GM23248 (cell line): ENCODE results near the gene SKI. TPM values are rescaled to one million over a fixed set of nuclear protein-coding genes. Genes with fewer than 3 reads are reported as not detected.

Experiments used
- DNase-seq: peaks from one replicate; pipeline ENCODE4 v3.0.0-alpha.2; 2015
- H2AFZ ChIP-seq: fragments of 200-600 bp; sonication (generic); 2 replicates; pipeline ENCODE4 v1.6.1; 2016; ENCODE audit warnings: antibody characterized with exemption
- H3F3A ChIP-seq: fragments of 200-600 bp; sonication (generic); 2 replicates; pipeline ENCODE4 v1.6.1; 2016; ENCODE audit warnings: mild to moderate bottlenecking, antibody characterized with exemption, mixed run types; ENCODE audit not compliant: insufficient read depth
- H3K27ac ChIP-seq: fragments of 200-600 bp; sonication (generic); 2 replicates; pipeline ENCODE4 v1.5.1; 2016; ENCODE audit warnings: mild to moderate bottlenecking
- H3K27me3 ChIP-seq: fragments of 200-600 bp; sonication (generic); replicated peaks from 2 replicates; pipeline ENCODE4 v1.6.1; 2016; ENCODE audit warnings: mild to moderate bottlenecking; ENCODE audit not compliant: insufficient read depth
- H3K36me3 ChIP-seq: fragments of 200-600 bp; sonication (generic); 2 replicates; pipeline ENCODE4 v1.6.1; 2016; ENCODE audit warnings: low read depth, mild to moderate bottlenecking
- H3K4me1 ChIP-seq: fragments of 200-600 bp; sonication (generic); 2 replicates; pipeline ENCODE4 v1.6.1; 2016; ENCODE audit warnings: mild to moderate bottlenecking; ENCODE audit not compliant: insufficient read depth
- H3K4me2 ChIP-seq: fragments of 200-600 bp; sonication (generic); one replicate; pipeline ENCODE4 v1.6.1; 2016; ENCODE audit warnings: mild to moderate bottlenecking; ENCODE audit not compliant: unreplicated experiment
- H3K4me3 ChIP-seq: fragments of 200-600 bp; sonication (generic); 2 replicates; pipeline ENCODE4 v1.5.1; 2016; ENCODE audit warnings: mild to moderate bottlenecking
- H3K79me2 ChIP-seq: fragments of 200-600 bp; sonication (generic); 2 replicates; pipeline ENCODE4 v1.6.1; 2016; ENCODE audit warnings: mild to moderate bottlenecking; ENCODE audit not compliant: insufficient read depth
- H3K9ac ChIP-seq: fragments of 200-600 bp; sonication (generic); 2 replicates; pipeline ENCODE4 v1.6.1; 2016; ENCODE audit warnings: mild to moderate bottlenecking
- H3K9me2 ChIP-seq: fragments of 200-600 bp; sonication (generic); 2 replicates; pipeline ENCODE4 v1.6.1; 2016; ENCODE audit warnings: mixed run types, mild to moderate bottlenecking, moderate library complexity; ENCODE audit not compliant: insufficient read depth
- H3K9me3 ChIP-seq: fragments of 200-600 bp; sonication (generic); one replicate; pipeline ENCODE4 v1.6.1; 2017; ENCODE audit warnings: low read depth
- H4K20me1 ChIP-seq: fragments of 200-600 bp; sonication (generic); 2 replicates; pipeline ENCODE4 v1.6.0; 2016; ENCODE audit not compliant: insufficient read depth
- EZH2 ChIP-seq: fragments of 200-600 bp; sonication (generic); IDR thresholded peaks from 2 replicates; pipeline ENCODE4 v1.6.1; 2018; ENCODE audit warnings: antibody characterized with exemption, mild to moderate bottlenecking; ENCODE audit not compliant: insufficient read depth, poor library complexity, severe bottlenecking
- EZH2phosphoT487 ChIP-seq: fragments of 200-600 bp; sonication (generic); IDR thresholded peaks from 2 replicates; pipeline ENCODE4 v1.6.1; 2018; ENCODE audit warnings: antibody characterized with exemption, moderate library complexity, mild to moderate bottlenecking, low read depth; ENCODE audit not compliant: insufficient read depth
- WGBS, 2 experiments: methylation state at CpG; one replicate each; pipeline ENCODE4 v1.1.6; 2015 to 2017; ENCODE audit warnings: low lambda C conversion rate in 2 of 2, low coverage in 1 of 2; ENCODE audit errors: missing lambda C conversion rate in 2 of 2; 5-methylcytosine and 5-hydroxymethylcytosine counted together
- in situ Hi-C: fragments of 300-500 bp; cut with MboI; formaldehyde crosslinking; loops from 2 replicates; pipeline ENCODE4 v1.15.0; 2020
- polyA plus RNA-seq: library from polyadenylated mRNA; unstranded; fragments of >200 nt; fragmentation: Nextera tagmentation; extraction: Ambion mirVana; gene quantifications from 2 replicates; pipeline ENCODE4 v1.2.1, GENCODE V29; 2016
- total RNA-seq: library from RNA; depleted of rRNA; stranded (reverse); fragments of >200 nt; shearing (Covaris generic); gene quantifications from 2 replicates; pipeline ENCODE4 v1.2.3, GENCODE V29; 2014

The SKI gene
- total and polyA plus RNA-seq, 2 experiments from 2014 or later = 3.8 to 23.1 TPM

- Histone ChIP-seq H3K4me1 (peaks cover 49% of the 10 kb centered on the region), H3K4me3 (no peak overlapping the region), H3K79me2 (peaks cover 7% of the 10 kb centered on the region; the same call in 1 of the 2 replicates), H4K20me1 (no peaks in the 10 kb centered on the region), H3K9me3 (no peaks in the 10 kb centered on the region), H2AFZ (no peak overlapping the region), H3K9ac (no peak overlapping the region), H3K4me2 (no peak overlapping the region), H3K27ac (no peak overlapping the region), H3K36me3 (no peaks in the 10 kb centered on the region), H3F3A (peaks cover 27% of the 10 kb centered on the region; the same call in 1 of the 2 replicates), H3K27me3 (no peaks in the 10 kb centered on the region), H3K9me2 (no peaks in the 10 kb centered on the region)
- WGBS, 2 experiments = 81 to 83% methylated on average over 10 to 19 of the region's 19 CpGs
- TF ChIP-seq EZH2phosphoT487 (no peak), EZH2 (no peak)
- no peak for DNase-seq
- in situ Hi-C loops = no loop called here
Observed at GRCh38 chr1:2210084-2210653, 17.9 kb upstream of the SKI start.

GRCh38 chr1:2210786-2211185 lies 17.3 kb upstream of the SKI start:
- H3K36me3 ChIP-seq = no peaks in the 10 kb centered on the region
- no peak for DNase-seq
- no peaks in the 10 kb centered on the region for H3K9me3 ChIP-seq
- H3K9me2 ChIP-seq = no peaks in the 10 kb centered on the region
- H3K4me3 ChIP-seq = no peak overlapping the region
- peaks cover 5% of the 10 kb centered on the region; the same call in 1 of the 2 replicates for H3K79me2 ChIP-seq
- H3K4me2 ChIP-seq = no peak overlapping the region
- H4K20me1 ChIP-seq = no peaks in the 10 kb centered on the region
- H2AFZ ChIP-seq = no peak overlapping the region
- WGBS, 2 experiments = 86 to 94% methylated on average over 12 to 13 of the region's 13 CpGs
- no peak for TF ChIP-seq EZH2phosphoT487
- TF ChIP-seq EZH2 = no peak
- no peaks in the 10 kb centered on the region for H3K27me3 ChIP-seq
- in situ Hi-C loops = no loop called here
- peaks cover 27% of the 10 kb centered on the region; the same call in 1 of the 2 replicates for H3F3A ChIP-seq
- peaks cover 49% of the 10 kb centered on the region for H3K4me1 ChIP-seq
- no peak overlapping the region for H3K9ac ChIP-seq
- H3K27ac ChIP-seq = no peak overlapping the region

GRCh38 chr1:2212274-2212531 lies 15.9 kb upstream of the SKI start:
- Histone ChIP-seq H3K9me2 (no peaks in the 10 kb centered on the region), H3F3A (peaks cover 21% of the 10 kb centered on the region; the same call in 1 of the 2 replicates), H3K27me3 (no peaks in the 10 kb centered on the region), H2AFZ (peak overlapping the region; percentile 55; the same call in 1 of the 2 replicates), H3K27ac (peak overlapping the region; percentile 96), H3K4me1 (peaks cover 43% of the 10 kb centered on the region), H3K9me3 (no peaks in the 10 kb centered on the region), H3K4me3 (peak overlapping the region; percentile 43), H3K79me2 (no peaks in the 10 kb centered on the region), H3K4me2 (peak overlapping the region; percentile 65), H3K9ac (peak overlapping the region; percentile 92), H4K20me1 (no peaks in the 10 kb centered on the region), H3K36me3 (no peaks in the 10 kb centered on the region)
- TF ChIP-seq EZH2phosphoT487 = no peak
- no peak for TF ChIP-seq EZH2
- no peak for DNase-seq
- WGBS, 2 experiments = 12 to 24% methylated on average over 5 to 10 of the region's 10 CpGs
- in situ Hi-C loops = no loop called here

GRCh38 chr1:2212532-2213491 lies 15.3 kb upstream of the SKI start:
- Histone ChIP-seq H3F3A (peaks cover 18% of the 10 kb centered on the region; the same call in 1 of the 2 replicates), H3K4me1 (peaks cover 39% of the 10 kb centered on the region), H3K4me3 (peak overlapping the region; percentile 55), H3K9me3 (no peaks in the 10 kb centered on the region), H4K20me1 (no peaks in the 10 kb centered on the region), H3K27ac (peak overlapping the region; percentile 96), H3K4me2 (peak overlapping the region; percentile 79), H3K9ac (peak overlapping the region; percentile 92), H2AFZ (peak overlapping the region; percentile 74; the same call in 1 of the 2 replicates), H3K36me3 (no peaks in the 10 kb centered on the region), H3K9me2 (no peaks in the 10 kb centered on the region), H3K27me3 (no peaks in the 10 kb centered on the region), H3K79me2 (no peaks in the 10 kb centered on the region)
- in situ Hi-C loops = no loop called here
- WGBS, 2 experiments = 1 to 2% methylated on average over 36 to 49 of the region's 49 CpGs
- no peak for TF ChIP-seq EZH2phosphoT487
- TF ChIP-seq EZH2 = no peak
- peak; percentile 99 for DNase-seq
